NB4 (cell line): Measurements from ENCODE around the gene BCAM.
"Not testable (repeated sequence)": the region's sequence is repeated elsewhere in the genome, so short reads cannot be mapped to it uniquely, and the experiment has no call there.

Experiments used
- MAX ChIP-seq: IDR thresholded peaks from 2 replicates; pipeline ENCODE4 v1.6.1; 2011; ENCODE audit warnings: low read depth, low read length
- TF ChIP-seq, protein P1 (sequence below): IDR thresholded peaks from one replicate; pipeline ENCODE4 v1.5.1; 2012; ENCODE audit warnings: low read depth, low read length

DNA sequence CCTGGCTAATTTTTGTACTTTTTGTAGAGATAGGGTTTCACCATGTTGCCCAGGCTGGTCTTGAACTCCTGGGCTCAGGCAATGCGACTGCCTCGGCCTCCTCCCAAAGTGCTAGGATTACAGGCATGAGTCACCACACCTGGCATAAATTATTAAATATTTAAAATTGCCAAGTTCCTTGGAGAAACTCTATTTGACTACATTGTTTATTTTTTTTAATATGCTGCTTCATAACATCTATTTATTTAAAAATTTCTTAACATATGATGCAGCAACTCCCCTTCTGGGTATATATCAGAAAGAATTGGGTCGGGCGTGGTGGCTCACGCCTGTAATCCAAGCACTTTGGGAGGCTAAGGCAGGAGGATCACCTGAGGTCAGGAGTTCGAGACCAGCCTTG, 24.0 kb downstream of the BCAM start:
- TF ChIP-seq, protein P1, sequence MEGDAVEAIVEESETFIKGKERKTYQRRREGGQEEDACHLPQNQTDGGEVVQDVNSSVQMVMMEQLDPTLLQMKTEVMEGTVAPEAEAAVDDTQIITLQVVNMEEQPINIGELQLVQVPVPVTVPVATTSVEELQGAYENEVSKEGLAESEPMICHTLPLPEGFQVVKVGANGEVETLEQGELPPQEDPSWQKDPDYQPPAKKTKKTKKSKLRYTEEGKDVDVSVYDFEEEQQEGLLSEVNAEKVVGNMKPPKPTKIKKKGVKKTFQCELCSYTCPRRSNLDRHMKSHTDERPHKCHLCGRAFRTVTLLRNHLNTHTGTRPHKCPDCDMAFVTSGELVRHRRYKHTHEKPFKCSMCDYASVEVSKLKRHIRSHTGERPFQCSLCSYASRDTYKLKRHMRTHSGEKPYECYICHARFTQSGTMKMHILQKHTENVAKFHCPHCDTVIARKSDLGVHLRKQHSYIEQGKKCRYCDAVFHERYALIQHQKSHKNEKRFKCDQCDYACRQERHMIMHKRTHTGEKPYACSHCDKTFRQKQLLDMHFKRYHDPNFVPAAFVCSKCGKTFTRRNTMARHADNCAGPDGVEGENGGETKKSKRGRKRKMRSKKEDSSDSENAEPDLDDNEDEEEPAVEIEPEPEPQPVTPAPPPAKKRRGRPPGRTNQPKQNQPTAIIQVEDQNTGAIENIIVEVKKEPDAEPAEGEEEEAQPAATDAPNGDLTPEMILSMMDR = not testable (repeated sequence)
- not testable (repeated sequence) for TF ChIP-seq MAX
